Measurements from ENCODE around the gene CHSY1.
"Not testable (repeated sequence)": the region's sequence is repeated elsewhere in the genome, so short reads cannot be mapped to it uniquely, and the experiment has no call there.

CHSY1 gene

GRCh38 chr15:101220060-101220459 is 31.8 kb downstream of the CHSY1 start:
- H3K9me3 Mint-ChIP-seq, result no peaks in the 10 kb centered on the region
- DNase-seq, result no peak
- peaks cover 38% of the 10 kb centered on the region for H3K4me1 Mint-ChIP-seq
- H3K4me3 Mint-ChIP-seq, result no peak overlapping the region
- H3K36me3 Mint-ChIP-seq, result peaks cover 42% of the 10 kb centered on the region
- no peak overlapping the region for H3K27ac Mint-ChIP-seq
- H3K27me3 Mint-ChIP-seq, result no peaks in the 10 kb centered on the region
- CTCF ChIA-PET, result interaction anchor here (0.6 kb wide), 1 partner anchor 110 kb away, joined by 3 read pairs; no protein-coding TSS in a partner anchor

DNA sequence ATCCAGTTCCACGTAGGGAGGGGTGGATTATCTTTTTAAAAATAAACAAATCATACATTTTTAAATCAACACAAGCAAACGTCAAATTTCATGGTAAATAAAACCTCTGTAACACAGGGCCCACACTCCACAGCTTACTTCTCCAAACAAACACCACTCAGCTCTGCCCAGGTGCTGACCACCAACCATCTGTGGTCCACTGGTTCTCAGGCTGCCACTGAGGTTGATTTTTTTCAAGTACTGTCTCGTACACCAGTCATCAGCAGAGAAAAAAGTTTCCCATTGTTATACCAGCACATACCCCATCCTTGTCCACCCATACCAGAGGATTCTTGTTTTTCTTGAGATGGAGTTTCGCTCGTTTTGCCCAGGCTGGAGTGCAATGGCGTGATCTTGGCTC is 32.4 kb downstream of the CHSY1 start:
- CTCF ChIA-PET, result no interaction called here
- no peaks in the 10 kb centered on the region for H3K27me3 Mint-ChIP-seq
- peaks cover 36% of the 10 kb centered on the region for H3K4me1 Mint-ChIP-seq
- no peak overlapping the region for H3K27ac Mint-ChIP-seq
- H3K4me3 Mint-ChIP-seq, result no peak overlapping the region
- peaks cover 38% of the 10 kb centered on the region for H3K36me3 Mint-ChIP-seq
- no peak for DNase-seq
- H3K9me3 Mint-ChIP-seq, result no peaks in the 10 kb centered on the region

DNA sequence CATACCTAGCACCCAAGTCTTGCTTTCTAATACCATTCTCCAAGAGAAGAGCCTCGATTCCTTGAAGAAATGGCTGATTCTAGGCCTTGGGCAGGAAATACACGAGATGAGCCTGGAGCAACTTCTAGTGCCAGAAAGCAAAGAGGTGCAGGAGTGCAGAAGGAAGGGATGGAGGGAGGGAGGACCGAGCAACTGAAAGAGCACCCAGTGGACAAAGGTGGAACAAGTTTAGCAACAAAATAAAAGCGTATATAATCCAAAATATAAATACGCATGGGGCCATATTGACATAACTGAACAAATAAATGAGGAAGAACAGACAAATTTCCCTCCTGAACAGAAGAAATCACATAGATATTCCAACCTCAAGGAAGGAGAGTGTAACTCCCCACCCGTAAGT is 34.4 kb downstream of the CHSY1 start:
- Mint-ChIP-seq H3K9me3 (no peaks in the 10 kb centered on the region), H3K4me1 (peaks cover 34% of the 10 kb centered on the region), H3K27ac (no peak overlapping the region), H3K4me3 (no peak overlapping the region), H3K27me3 (no peaks in the 10 kb centered on the region), H3K36me3 (peaks cover 40% of the 10 kb centered on the region)
- CTCF ChIA-PET, result no interaction called here
- no peak for DNase-seq

DNA sequence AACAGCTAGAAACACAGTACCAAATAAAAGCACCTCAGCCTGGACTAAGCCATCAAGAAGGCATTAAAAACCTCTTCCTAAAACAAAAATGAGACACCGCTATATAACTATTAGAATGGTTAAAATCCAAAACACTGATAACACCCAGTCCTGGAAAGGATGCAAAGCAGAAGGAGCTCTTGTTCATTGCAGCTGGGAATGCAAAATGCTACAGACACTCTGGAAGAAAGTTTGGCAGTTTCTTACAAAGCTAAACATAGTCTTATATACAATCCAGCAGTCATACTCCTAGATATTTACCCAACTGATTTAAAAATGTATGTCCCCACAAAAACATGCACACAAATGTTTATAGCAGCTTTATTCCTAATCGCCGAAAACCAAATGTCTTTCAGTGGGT is 35.7 kb downstream of the CHSY1 start:
- no peak overlapping the region for H3K27ac Mint-ChIP-seq
- no peak overlapping the region for H3K4me3 Mint-ChIP-seq
- CTCF ChIA-PET, result interaction anchor here (0.9 to 1.3 kb wide), 2 partner anchors 11 to 54 kb away, joined by 3 to 4 read pairs; no protein-coding TSS in a partner anchor
- H3K27me3 Mint-ChIP-seq, result no peaks in the 10 kb centered on the region
- H3K36me3 Mint-ChIP-seq, result peaks cover 40% of the 10 kb centered on the region
- DNase-seq, result no peak
- no peaks in the 10 kb centered on the region for H3K9me3 Mint-ChIP-seq
- H3K4me1 Mint-ChIP-seq, result peaks cover 29% of the 10 kb centered on the region

- CTCF ChIA-PET, result interaction anchor here (0.9 to 1.3 kb wide), 2 partner anchors 11 to 55 kb away, joined by 3 to 4 read pairs; no protein-coding TSS in a partner anchor
- Mint-ChIP-seq H3K4me3 (no peak overlapping the region), H3K9me3 (no peaks in the 10 kb centered on the region)
Observed at GRCh38 chr15:101215681-101216080, 36.2 kb downstream of the CHSY1 start.

DNA sequence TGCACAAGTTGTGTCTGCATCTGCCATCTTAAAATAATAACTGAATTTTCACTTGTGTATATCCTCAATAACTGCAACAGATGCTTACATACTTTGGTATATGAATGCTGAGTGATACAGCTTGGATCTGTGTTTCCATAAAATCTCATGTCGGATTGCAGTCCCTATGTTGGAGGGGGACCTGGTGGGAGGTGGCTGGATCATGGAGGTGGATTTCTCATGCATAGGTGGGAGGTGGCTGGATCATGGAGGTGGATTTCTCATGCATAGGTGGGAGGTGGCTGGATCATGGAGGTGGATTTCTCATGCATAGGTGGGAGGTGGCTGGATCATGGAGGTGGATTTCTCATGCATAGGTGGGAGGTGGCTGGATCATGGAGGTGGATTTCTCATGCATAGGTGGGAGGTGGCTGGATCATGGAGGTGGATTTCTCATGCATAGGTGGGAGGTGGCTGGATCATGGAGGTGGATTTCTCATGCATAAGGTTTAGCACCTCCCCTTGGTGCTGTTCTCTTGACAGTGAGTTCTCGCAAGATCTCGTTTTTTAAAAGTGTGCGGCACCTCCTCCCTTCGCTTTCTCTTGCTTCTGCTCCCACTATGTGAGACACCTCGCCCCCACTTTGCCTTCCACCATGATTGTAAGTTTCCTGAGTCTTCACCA is 37.3 kb downstream of the CHSY1 start:
- CTCF ChIA-PET, H3K27me3 Mint-ChIP-seq, H3K9me3 Mint-ChIP-seq, DNase-seq, H3K27ac Mint-ChIP-seq, H3K4me3 Mint-ChIP-seq: not testable (repeated sequence)
- Mint-ChIP-seq H3K4me1 (peaks cover 31% of the 10 kb centered on the region), H3K36me3 (peaks cover 33% of the 10 kb centered on the region)

More at GRCh38 chr15:101215681-101216080, 36.2 kb downstream of the CHSY1 start:
- H3K27me3 Mint-ChIP-seq, result no peaks in the 10 kb centered on the region
- no peak for DNase-seq
- peaks cover 38% of the 10 kb centered on the region for H3K36me3 Mint-ChIP-seq
- H3K27ac Mint-ChIP-seq, result peak overlapping the region; percentile 34
- peaks cover 26% of the 10 kb centered on the region for H3K4me1 Mint-ChIP-seq

GRCh38 chr15:101213570-101213969 is 38.3 kb downstream of the CHSY1 start:
- no peak overlapping the region for H3K27ac Mint-ChIP-seq
- DNase-seq, result no peak
- H3K4me1 Mint-ChIP-seq, result peaks cover 36% of the 10 kb centered on the region
- H3K4me3 Mint-ChIP-seq, result no peak overlapping the region
- peaks cover 33% of the 10 kb centered on the region for H3K36me3 Mint-ChIP-seq
- no peaks in the 10 kb centered on the region for H3K27me3 Mint-ChIP-seq
- CTCF ChIA-PET, result interaction anchor here (1.4 kb wide), 1 partner anchor 9 kb away, joined by 4 read pairs; no protein-coding TSS in a partner anchor
- no peaks in the 10 kb centered on the region for H3K9me3 Mint-ChIP-seq

GRCh38 chr15:101213147-101213546 is 38.7 kb downstream of the CHSY1 start:
- no peak overlapping the region for H3K4me3 Mint-ChIP-seq
- DNase-seq, result no peak
- H3K9me3 Mint-ChIP-seq, result no peaks in the 10 kb centered on the region
- no peaks in the 10 kb centered on the region for H3K27me3 Mint-ChIP-seq
- peaks cover 33% of the 10 kb centered on the region for H3K36me3 Mint-ChIP-seq
- CTCF ChIA-PET, result interaction anchor here (1.4 kb wide), 1 partner anchor 9 kb away, joined by 4 read pairs; no protein-coding TSS in a partner anchor
- H3K27ac Mint-ChIP-seq, result no peak overlapping the region
- H3K4me1 Mint-ChIP-seq, result peaks cover 36% of the 10 kb centered on the region

DNA sequence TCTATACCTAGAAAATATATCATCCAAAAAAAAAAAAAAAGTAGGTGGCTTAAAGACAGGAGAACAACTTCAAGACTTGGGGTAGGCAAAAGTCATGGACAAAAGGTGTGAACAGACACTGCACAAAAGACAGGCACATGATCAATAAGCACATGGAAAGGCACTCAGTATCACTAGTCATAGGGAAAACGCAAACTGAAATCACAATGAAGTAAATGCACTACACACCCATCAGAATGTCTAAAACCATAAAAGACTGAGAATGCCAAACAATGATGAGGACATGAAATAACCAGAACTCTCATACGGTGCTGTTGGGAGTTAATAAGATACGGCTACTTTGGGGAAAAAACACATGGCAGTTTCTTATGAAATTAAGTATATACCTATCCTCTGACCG is 40.0 kb downstream of the CHSY1 start:
- Mint-ChIP-seq H3K36me3 (peaks cover 34% of the 10 kb centered on the region), H3K4me3 (no peak overlapping the region), H3K27me3 (no peaks in the 10 kb centered on the region), H3K9me3 (no peaks in the 10 kb centered on the region), H3K4me1 (peaks cover 39% of the 10 kb centered on the region), H3K27ac (no peak overlapping the region)
- no peak for DNase-seq
- CTCF ChIA-PET, result interaction anchor here (1.4 kb wide), 1 partner anchor 10 kb away, joined by 4 read pairs; no protein-coding TSS in a partner anchor

DNA sequence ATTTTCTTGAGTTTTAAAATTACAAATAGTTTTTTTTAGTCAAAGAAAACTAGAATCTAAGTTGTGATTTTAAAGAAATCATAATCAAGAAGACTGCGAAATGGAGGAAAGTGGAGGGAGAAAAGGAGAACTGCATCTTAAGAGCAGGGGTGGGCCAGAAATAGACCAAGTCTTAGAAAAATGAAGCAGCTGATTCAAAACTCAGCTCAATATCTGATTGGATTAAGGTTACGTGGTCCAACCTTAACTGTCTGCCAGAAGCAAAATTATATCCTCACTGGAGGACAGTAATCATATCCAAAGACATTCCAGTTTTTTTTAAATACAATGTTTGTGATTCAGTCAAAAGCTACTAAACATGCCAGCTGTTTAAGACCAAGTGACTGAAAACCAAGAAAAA is 41.4 kb downstream of the CHSY1 start:
- CTCF ChIA-PET, result interaction anchor here (1.3 kb wide), 1 partner anchor 33 kb away, joined by 3 read pairs; no protein-coding TSS in a partner anchor
- H3K4me3 Mint-ChIP-seq, result no peak overlapping the region
- DNase-seq, result no peak

GRCh38 chr15:101210058-101210457 is 41.8 kb downstream of the CHSY1 start:
- CTCF ChIA-PET, result interaction anchor here (1.3 kb wide), 1 partner anchor 33 kb away, joined by 3 read pairs; no protein-coding TSS in a partner anchor
- no peak overlapping the region for H3K27ac Mint-ChIP-seq
- DNase-seq, result no peak
- peaks cover 57% of the 10 kb centered on the region for H3K4me1 Mint-ChIP-seq
- no peak overlapping the region for H3K4me3 Mint-ChIP-seq
- H3K9me3 Mint-ChIP-seq, result no peaks in the 10 kb centered on the region
- no peaks in the 10 kb centered on the region for H3K27me3 Mint-ChIP-seq
- peaks cover 32% of the 10 kb centered on the region for H3K36me3 Mint-ChIP-seq

More for the DNA sequence above, 41.4 kb downstream of the CHSY1 start:
- Mint-ChIP-seq H3K36me3 (peaks cover 32% of the 10 kb centered on the region), H3K4me1 (peaks cover 53% of the 10 kb centered on the region), H3K27ac (no peak overlapping the region), H3K27me3 (no peaks in the 10 kb centered on the region), H3K9me3 (no peaks in the 10 kb centered on the region)

DNA sequence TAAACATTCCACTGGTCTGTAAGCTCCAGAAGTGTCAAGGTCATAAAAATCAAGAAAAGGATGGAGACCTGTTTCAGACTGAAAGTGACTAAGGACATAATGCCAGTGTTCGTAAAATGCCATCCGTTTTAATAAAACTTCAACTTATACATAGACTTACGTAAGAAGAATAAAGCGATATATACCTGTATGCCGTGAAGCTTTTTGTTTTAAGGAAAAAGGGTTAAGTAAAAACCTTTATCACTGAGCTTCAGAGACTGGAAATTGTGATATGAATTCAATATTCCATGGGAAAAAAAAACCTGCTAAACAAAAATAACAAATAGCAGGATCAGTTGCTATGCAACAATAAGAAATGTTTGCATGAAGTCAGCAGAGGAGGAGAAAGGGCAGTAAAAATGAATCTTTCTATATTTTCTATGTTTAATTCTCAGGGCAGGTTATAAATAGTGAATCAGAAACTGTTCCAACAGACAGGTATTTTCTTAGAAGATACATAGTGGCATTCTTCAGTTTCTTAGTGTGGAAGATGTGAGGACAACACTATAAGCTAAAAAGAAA is 42.5 kb downstream of the CHSY1 start:
- DNase-seq, result no peak
- CTCF ChIA-PET, result no interaction called here
- Mint-ChIP-seq H3K4me1 (peaks cover 63% of the 10 kb centered on the region), H3K27me3 (no peaks in the 10 kb centered on the region), H3K36me3 (peaks cover 30% of the 10 kb centered on the region), H3K27ac (no peak overlapping the region), H3K9me3 (no peaks in the 10 kb centered on the region), H3K4me3 (no peak overlapping the region)

GRCh38 chr15:101207867-101208288 is 44.0 kb downstream of the CHSY1 start:
- no peaks in the 10 kb centered on the region for H3K9me3 Mint-ChIP-seq
- peaks cover 29% of the 10 kb centered on the region for H3K36me3 Mint-ChIP-seq
- no peak for DNase-seq
- peaks cover 72% of the 10 kb centered on the region for H3K4me1 Mint-ChIP-seq
- no peak overlapping the region for H3K27ac Mint-ChIP-seq
- no peak overlapping the region for H3K4me3 Mint-ChIP-seq
- H3K27me3 Mint-ChIP-seq, result no peaks in the 10 kb centered on the region
- CTCF ChIA-PET, result no interaction called here

GRCh38 chr15:101206176-101206591 is 45.7 kb downstream of the CHSY1 start:
- peak; percentile 76 for DNase-seq
- peaks cover 22% of the 10 kb centered on the region for H3K36me3 Mint-ChIP-seq
- H3K4me1 Mint-ChIP-seq, result peaks cover 77% of the 10 kb centered on the region
- H3K9me3 Mint-ChIP-seq, result no peaks in the 10 kb centered on the region
- H3K27ac Mint-ChIP-seq, result peak overlapping the region; percentile 78
- no peaks in the 10 kb centered on the region for H3K27me3 Mint-ChIP-seq
- H3K4me3 Mint-ChIP-seq, result peak overlapping the region; percentile 60
- CTCF ChIA-PET, result interaction anchor here (2.3 kb wide), 1 partner anchor 35 kb away, joined by 10 read pairs; no protein-coding TSS in a partner anchor
